Keratinocyte (primary cell): ENCODE measurements around the gene LY6G5B.

Experiments used
- CTCF ChIP-seq, 3 experiments: IDR thresholded peaks in 1 of 3; conservative IDR thresholded peaks in 1 of 3; optimal IDR thresholded peaks in 1 of 3; 2 replicates in 2 of 3; 3 replicates in 1 of 3; pipeline versions ENCODE3 to v1.5.1; 2011; ENCODE audit warnings: low read length in 3 of 3, mild to moderate bottlenecking in 3 of 3, moderate library complexity in 2 of 3, control low read depth in 1 of 3, inconsistent platforms in 1 of 3; ENCODE audit not compliant: insufficient read depth in 2 of 3; ENCODE audit errors: extremely low read depth in 1 of 3
- EZH2 ChIP-seq: IDR thresholded peaks from one replicate; pipeline ENCODE4 v1.6.1; 2012; ENCODE audit warnings: inconsistent platforms, mild to moderate bottlenecking, low read length, moderate library complexity

- TF ChIP-seq CTCF (optimal IDR thresholded peaks at IDR 0.05 in 1 of 3, IDR thresholded peaks at IDR 0.05 in 1 of 3, conservative IDR thresholded peaks at IDR 0.05 in 1 of 3; ENCODE audit: extremely low read depth in 1 of 3, insufficient read depth in 2 of 3, low read length in 3 of 3) = no peak
- no peak for TF ChIP-seq EZH2
Observed at GRCh38 chr6:31639043-31639442, 30.7 kb upstream of the LY6G5B start.
